NCI-H1417 (cell line): ENCODE data around the gene ACIN1.

Experiments used
- DNase-seq, 3 experiments: peaks; one replicate each; lab custom pipeline; 2025; lab: John Stamatoyannopoulos, UW

ACIN1 gene, protein sequence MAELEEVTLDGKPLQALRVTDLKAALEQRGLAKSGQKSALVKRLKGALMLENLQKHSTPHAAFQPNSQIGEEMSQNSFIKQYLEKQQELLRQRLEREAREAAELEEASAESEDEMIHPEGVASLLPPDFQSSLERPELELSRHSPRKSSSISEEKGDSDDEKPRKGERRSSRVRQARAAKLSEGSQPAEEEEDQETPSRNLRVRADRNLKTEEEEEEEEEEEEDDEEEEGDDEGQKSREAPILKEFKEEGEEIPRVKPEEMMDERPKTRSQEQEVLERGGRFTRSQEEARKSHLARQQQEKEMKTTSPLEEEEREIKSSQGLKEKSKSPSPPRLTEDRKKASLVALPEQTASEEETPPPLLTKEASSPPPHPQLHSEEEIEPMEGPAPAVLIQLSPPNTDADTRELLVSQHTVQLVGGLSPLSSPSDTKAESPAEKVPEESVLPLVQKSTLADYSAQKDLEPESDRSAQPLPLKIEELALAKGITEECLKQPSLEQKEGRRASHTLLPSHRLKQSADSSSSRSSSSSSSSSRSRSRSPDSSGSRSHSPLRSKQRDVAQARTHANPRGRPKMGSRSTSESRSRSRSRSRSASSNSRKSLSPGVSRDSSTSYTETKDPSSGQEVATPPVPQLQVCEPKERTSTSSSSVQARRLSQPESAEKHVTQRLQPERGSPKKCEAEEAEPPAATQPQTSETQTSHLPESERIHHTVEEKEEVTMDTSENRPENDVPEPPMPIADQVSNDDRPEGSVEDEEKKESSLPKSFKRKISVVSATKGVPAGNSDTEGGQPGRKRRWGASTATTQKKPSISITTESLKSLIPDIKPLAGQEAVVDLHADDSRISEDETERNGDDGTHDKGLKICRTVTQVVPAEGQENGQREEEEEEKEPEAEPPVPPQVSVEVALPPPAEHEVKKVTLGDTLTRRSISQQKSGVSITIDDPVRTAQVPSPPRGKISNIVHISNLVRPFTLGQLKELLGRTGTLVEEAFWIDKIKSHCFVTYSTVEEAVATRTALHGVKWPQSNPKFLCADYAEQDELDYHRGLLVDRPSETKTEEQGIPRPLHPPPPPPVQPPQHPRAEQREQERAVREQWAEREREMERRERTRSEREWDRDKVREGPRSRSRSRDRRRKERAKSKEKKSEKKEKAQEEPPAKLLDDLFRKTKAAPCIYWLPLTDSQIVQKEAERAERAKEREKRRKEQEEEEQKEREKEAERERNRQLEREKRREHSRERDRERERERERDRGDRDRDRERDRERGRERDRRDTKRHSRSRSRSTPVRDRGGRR

DNA sequence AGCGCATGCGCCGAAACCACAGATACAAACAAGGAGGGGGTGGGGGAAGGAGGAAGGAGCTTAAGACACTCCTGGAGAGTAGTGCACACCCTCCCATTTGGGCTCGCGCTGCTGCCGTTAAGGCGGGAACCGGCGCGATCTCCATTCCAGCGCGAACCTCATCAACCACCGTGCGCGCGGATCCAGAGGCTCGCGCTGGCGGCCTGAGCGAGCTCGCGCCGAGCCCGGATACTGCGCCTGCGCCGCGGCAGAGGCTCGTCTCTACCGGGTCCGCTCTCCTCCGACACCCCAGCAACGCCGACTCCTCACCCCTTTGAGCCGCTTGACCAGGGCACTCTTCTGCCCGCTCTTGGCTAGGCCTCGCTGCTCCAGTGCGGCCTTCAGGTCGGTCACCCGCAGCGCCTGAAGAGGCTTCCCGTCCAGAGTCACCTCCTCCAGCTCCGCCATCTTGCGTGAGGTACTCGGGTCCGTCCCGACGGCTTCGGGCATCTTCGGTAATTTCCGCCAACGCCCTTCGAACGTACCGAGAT, at the start of gene ACIN1:
ACIN1 (minus strand) TSS at position 471 of the 530 bp plus-strand sequence; CDS start at position 447, 24 bp downstream.
- DNase-seq: no peak

DNA sequence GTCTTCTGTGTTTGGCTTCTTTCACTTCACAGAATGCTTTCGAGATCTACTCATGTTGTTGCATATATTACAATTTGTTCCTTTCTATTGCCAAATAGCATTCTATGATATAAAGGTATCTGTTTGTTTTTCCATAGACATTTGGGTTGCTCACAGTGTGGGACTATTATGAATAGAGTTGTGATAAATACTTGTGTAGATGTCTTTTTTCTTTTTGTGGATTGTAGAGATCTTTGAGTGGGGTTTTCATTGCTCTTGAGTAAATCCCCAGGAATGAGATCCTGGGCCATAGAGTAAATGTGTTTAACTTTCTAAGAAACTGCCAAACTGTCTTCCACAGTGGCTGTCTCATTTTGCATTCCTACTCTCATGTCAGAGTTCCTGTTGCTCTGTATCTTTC, 49.0 kb upstream of the ACIN1 start:
- DNase-seq: no peak

DNA sequence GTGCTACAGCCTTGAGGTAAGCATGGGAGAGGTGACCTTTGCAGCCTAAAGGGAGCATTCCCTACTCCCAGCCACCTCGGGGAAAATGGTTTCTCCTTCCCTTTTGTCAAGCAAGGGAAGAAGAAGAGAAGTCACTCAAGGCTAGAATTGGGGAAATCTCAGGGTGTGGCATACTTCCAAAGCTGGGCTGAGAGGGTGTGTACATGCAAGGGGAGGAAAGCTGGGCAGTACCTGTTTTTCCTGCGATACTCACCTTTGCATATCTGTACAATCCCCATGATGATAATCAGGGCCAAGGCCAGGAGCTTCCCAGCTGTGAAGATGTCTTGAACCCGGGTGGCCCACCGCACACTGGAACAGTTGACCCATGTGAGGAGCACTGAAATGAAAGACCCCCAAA, 47.9 kb upstream of the ACIN1 start:
- no peak for DNase-seq

DNA sequence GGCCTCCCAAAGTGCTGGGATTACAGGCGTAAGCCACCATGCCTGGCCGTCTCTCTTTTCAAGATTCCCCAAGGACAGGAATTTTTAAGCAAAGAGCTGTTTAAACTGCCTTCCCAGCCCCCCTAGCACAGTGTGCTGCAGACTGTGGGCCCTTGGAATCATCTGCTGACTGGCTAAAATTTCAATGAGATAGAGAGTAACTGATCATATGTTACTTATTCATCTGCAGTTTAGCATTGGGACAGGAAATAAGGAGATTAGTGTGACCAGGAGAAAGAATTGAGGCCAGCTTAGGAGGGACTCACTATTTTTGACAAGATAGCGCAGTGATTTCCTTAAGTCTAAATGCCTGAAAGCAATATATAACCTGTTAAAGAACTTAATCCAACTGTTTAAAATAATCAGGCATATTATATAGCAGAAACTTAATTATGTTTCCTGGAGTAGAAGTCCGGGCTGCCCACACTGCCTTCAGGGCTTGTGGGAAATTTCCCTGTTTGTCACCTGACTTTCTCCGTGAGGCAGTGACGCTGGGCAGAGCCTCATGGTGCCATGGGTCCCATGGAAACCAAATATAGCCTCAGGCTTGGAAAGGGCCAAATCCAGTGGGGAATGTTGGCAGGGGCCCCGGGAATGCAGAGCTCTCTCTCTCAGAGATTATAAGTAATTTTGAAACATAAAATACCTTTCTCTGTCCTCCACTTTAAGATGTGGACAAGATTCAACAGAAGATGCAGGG, 46.9 kb upstream of the ACIN1 start:
- DNase-seq: peak in 2 of 3 experiments; percentile 45 to 68

DNA sequence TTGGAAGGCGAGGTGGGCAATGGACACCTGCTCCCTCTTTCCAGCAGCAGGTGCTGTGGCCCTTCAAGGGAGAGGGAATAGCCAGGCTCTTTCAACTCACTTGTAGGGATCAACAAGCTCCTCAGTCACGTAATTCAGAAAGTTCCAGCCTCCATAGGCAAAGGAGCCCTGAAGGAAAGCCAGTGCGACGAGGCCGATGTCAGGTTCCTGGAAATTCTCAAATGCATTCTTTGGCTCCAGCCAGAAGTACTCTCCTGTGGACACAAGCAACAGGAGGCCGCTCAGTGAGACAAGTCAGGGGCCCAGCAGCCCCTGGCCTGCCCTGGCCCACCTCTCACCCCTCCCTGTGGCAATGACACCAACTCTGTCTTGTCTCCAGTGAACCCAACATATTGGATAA, 45.4 kb upstream of the ACIN1 start:
- DNase-seq: no peak

DNA sequence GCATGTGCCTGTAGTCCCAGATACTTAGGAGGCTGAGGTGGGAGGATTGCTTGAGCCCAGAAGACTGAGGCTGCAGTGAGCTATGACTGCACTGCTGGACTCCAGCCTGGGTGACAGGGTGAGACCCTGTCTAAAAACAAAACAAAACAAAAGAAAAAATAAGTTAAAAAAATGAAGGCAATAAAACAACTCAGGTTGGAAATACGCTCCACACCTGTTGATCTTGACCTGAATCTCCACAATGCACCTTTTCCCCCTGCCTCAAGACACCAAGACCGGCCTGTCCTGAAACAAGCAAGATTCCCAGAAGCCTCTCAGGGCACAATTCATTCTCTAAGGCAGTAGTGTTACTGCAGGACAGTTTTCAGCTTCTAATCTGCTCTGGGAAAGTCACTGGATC, 44.9 kb upstream of the ACIN1 start:
- DNase-seq: no peak

DNA sequence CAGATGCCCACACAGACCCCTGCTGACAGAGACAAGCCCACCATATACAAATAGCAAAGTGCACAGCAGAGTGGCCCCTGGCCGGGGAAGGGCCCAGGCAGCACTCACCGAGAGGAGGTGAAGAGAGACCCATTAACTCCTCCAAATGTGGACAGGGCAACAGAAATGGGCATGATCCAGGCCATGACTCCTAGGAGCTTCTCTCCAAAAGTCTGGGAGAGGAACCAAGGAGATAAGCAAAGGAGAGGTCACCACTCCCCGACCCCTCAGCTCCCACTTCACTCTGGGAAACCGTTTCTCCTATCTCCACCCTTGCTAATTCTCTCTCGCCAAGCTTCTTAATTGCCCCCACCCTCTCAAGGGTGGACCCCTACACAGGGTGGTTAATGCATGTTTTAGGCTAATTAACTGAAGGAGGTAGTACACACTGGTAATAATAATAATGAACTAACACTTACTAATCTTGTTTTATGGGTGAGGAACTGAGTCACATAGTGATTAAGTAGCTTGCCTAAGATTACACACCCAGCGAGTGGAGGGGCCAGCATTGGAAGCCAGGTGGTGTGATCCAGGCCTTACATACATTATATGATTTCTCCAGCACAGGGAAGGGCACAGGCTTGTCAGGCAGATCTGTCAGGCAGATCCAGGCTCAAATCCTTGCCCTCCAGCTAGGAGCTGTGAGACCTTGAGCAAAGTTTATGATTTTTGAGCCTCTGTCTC, 43.0 kb upstream of the ACIN1 start:
- DNase-seq: no peak

DNA sequence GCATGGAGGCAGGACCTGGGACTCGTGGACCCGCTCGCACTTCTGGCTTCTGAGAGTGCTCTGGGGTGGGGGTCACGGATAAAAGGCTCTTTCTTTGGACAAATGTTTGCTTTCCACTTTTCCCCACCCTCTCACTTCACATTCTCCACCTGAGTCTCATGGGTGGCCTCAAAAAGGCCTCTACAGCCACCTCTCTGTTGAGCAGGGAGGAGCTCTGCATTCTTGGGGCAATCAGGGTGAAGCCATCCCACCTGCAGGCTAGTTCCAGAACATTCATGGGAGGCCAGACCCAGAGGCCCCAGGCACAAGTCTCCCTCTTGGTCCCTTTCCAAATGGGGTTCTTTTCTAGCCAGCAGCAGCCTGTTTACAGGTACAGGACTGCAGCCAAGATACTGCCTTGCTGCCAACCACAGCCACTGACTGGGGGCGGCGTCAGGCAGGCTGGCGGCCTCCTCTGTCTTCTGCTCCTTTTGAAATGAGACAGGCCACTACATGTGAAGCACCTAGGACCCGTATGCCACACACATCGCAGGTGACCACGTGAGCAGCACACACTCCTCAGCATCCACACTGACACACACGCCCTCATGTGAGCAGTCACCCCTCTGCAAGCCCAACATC, 42.4 kb upstream of the ACIN1 start:
- DNase-seq: no peak

DNA sequence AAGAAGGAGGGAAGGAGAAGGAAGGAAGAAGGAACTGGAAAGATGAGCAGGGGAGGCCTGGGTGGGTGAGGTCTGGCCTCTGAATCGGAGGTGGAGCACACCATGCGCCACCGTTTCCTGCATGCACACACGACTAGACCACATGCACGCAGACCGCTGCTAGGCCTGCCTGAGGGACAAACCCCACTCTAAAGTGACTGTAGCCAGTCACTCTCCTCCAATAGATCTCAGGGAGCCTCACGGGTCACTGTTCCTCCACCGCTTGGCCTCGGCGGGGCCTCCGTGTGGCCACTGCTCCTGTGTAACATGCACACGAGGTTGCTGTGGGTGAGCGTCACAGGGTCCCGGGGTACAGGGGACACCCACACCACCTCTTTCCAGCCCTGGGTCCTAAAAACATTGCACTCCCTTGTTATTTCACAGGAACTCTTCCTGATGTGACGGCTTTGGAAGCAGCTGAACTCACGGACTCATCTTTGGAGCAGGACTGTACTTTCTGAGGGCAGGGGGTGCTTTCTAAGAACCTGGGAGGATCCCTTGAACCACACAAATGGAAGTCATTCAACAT, 41.7 kb upstream of the ACIN1 start:
- no peak for DNase-seq

DNA sequence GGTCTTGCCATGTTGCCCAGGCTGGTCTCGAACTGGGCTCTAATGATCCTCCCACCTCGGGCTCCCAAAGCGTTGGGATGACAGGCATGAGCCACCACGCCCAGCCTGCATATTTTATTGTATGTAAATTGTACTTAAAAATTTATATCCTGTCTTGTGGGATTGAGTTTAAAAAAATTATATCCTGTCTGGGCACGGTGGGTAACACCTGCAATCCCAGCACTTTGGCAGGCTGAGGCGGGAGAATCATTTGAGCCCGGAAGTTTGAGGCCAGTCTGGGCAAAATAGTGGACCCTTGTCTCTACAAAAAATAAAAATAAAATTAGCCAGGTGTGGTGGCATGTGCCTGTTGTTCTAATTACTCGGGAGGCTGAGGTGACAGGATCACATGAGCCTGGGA, 38.0 kb upstream of the ACIN1 start:
- DNase-seq: no peak

DNA sequence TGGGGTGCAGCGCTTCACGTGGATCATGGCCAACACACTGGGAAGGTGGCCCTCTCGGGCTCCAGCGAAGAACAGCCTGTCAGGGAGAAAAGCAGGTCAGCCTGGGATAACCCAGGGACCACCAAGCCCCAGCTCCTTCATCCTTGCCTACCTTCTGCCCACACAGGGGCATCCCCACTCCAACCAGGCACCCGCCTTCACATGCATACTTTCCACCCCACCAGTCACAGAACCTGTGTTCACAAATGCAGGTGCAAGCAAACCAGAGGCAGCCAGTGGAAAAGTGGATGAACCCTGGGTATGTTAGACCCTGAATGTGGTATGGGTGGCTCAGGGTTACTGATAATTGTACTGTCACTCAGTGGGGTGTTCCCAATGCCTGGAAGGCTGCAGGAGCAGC, 36.5 kb upstream of the ACIN1 start:
- DNase-seq: no peak

DNA sequence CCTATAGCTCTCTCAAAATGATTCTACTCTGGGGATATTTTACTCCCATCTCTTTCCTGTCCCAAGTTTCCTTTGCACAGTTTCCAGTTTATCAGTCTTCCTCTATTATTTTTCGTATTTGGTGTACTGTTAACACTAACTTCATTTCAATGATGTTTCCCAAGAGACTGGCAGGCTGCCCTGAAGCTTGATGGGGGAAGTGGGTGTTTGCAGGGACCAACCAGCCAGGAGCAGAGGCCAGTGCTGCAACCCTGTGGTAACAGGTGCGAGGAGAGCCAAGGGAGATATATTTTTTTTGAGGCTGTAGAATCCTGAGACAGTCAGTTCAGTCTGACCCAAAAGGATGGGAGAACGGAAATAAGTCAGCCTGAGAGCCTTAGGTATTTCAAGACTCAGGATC, 35.9 kb upstream of the ACIN1 start:
- DNase-seq: no peak

DNA sequence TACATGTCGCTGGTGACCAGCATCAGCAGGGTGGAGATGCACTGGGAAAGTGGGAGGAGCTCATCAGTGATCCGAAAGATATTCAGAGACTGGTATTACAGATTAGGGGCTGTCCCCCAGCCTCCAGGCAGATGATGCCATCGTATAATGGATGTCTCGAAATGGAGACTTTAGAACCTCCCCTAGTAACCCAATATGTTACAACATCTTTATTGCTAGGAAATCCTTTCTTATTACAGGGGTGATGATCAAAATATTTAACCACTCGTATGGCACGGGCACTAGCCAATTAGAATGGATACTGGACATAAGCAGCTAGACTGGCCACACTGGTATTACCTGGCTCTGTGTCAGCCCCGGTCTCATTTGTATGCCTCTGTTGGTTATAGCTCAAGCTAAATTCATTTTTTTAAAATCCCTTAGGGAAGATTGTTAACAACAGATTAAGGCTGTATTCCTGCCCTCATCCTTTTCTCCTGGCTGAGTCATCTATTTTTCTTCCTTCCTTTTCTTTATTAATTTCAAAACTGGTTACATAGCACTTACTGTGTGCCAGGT, 34.9 kb upstream of the ACIN1 start:
- no peak for DNase-seq

DNA sequence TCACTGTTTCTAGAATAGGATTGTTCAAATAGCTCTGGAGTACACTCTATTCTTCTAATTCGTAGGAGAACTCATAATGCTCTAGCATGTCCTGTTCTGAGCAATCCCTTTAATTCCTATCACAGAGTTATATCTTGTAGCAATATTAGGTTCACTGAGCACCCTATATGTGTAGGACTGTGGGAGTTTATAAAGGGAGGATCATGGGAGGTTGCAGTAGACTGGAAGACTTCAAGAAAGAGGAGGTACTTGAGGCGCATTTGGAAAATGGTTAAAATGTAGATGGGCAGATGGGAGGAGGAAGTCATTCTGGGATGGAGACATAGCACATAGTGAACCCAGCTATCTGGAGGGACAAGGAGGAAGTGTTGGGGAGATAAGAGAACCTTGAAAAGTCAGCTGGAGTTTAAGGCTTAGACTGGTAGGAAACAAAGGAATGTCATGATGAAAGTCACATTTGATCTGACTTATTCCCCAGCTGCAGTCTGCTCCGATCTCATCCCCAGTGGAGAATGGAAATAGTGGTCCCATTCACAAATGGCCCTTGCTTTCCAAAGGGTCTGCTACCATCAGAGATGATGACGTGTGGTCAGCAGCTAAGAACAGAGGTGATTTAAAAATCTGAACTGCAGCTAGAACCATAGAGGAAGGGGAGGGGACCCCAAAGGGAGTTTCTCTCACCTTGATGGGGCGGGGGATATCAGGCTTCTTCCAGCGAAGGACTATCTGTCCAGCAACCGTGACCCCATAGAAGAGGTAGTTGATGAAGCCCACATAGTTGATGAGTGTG, 34.2 kb upstream of the ACIN1 start:
- DNase-seq: no peak

DNA sequence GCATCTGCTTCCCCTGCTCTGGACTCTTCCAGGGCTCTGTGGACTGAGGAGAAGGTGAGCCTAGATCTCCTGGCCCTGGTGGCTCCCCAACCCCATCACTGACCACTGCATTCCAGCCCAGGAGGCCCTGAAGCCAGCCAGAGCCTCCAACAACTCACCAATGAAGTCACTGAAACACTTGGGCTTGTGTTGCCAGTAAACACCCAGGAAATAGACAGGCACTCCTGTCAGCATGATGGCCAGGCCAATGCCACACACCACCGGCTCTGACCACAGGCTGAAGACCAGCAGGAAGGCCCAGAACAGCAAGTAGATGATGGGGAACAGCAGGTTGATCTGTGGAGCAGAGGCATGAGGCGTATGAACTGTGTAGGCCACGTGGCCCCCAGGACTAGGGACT, 32.9 kb upstream of the ACIN1 start:
- DNase-seq: no peak

DNA sequence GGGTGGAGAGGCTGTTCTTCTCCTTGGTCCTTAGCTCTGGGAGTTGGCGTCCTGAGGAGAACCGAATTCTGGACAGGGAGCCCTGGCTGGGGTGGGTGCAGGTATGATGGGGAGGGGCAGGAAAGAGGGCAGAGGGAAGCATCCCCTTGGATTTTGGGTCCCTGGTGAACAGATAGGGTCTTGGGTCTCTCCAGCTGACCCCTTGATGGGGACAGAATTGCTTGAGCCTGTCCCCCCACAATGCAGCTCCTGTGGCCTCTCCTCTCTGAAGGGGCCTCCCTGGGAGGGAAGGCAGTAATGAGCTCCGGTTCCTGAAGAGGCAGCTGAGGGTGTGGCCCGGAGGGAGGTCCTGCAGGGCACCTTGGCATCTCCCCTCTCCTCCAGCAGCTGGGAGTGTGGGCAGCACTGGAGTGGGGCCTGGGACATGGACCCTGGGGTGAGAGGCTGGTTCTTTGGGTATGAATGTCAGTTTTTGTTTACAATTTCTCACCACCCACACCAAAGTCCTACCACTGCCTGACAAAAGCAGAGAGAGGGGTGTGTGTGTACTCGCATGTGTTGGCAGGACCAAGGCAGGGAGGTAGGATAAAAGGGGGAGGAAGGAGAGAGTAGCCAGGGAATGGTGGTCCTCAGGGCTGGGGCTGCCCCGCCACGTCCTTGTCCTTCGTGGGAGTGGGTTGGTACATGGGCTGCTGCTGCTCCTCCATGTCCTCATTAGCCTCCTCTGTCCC, 31.8 kb upstream of the ACIN1 start:
- DNase-seq: no peak

DNA sequence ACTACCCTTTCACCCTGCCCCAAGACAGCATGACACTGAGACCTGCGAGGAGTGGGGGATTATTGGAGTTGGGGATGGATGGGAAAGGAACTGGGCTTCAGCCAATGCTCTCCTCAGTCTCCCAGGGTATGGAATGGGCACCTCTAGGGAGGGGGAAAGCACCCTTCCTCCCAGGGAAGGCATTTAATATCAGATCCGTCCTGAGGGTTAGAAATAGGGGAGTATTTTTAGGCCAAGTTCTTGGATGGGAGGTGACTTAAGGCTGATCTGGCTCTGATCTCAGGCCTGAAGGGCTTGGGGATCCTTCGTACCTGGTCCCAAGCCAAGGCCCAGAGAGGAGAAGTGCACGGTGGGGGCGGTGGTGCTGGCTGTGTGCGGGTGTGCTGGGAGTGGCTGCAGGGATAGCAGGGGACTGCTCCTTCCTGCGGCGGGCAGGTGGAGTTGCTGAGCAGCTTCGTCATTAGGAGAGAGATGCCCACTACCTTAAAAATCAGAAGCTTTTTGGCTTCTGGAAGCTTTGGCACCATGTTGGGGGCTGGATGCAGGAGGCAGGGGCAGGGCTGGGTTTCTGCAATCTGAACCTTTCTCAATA, 31.1 kb upstream of the ACIN1 start:
- DNase-seq: no peak

DNA sequence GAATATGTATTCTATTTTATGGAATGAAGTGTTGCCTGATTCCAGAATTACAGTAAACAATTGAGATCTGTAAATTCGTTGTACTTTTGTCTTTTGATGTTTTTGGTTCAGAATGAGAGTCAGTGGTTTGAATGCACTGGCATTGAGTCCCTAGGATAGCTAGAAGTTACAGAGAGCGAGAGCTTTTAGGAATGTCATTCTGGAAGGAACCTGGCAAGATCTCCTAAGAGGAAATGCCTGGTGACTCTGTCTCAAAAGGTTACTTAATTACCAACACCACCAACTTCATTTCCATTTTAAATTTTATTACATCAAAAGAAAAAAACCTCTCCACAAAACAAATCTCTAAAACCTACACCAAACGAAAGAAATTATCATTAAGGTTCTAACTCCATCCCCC, 30.1 kb upstream of the ACIN1 start:
- DNase-seq: no peak
